Measurements from ENCODE around the gene HTR3B.

HTR3B gene

GRCh38 chr11:113875234-113876073 lies 29.1 kb upstream of the HTR3B start, which contains the start of gene USP28:
Gene USP28, minus strand, starts transcription at chr11:113875572. Its CDS starts 71 bp downstream, at chr11:113875501.
- H4K8ac ChIP-seq (ENCODE audit: low read depth, low read length), result peak within 1 kb of the TSS; percentile 94
- H2BK120ac ChIP-seq (ENCODE audit: low read depth, low read length), result peak within 1 kb of the TSS; percentile 43
- peak within 1 kb of the TSS; percentile 99 for H3K18ac ChIP-seq (ENCODE audit: low read length)
- H3K9ac ChIP-seq (ENCODE audit: low read depth, low read length, poor library complexity), result peak within 1 kb of the TSS; percentile 79
- no peaks in the 10 kb centered on the region for H3K9me3 ChIP-seq (replicated peaks in 1 of 2; ENCODE audit: control insufficient read depth in 2 of 2, insufficient read depth in 1 of 2, low read depth in 1 of 2, low read length in 2 of 2)
- H2BK5ac ChIP-seq (ENCODE audit: low read length), result no peak within 1 kb of the TSS
- no CpG with 5 or more reads among the region's 95 CpGs for WGBS, 2 donors (ENCODE audit: extremely low coverage in 2 of 2, insufficient read length in 2 of 2, insufficient replicate concordance in 1 of 2)
- peak within 1 kb of the TSS; percentile 14 for H2BK12ac ChIP-seq (ENCODE audit: low read length)
- H3K27ac ChIP-seq (replicated peaks; ENCODE audit: low read length), result peak within 1 kb of the TSS; percentile 85
- H4K91ac ChIP-seq (ENCODE audit: low read depth, low read length, poor library complexity), result peak within 1 kb of the TSS; percentile 86
- H3K27me3 ChIP-seq (ENCODE audit: control insufficient read depth in 3 of 3, insufficient read depth in 3 of 3, low read depth in 1 of 3, low read length in 3 of 3), result peaks cover 0 to 4% (median 0%) of the 10 kb centered on the region in 3 experiments
- H3K4ac ChIP-seq (ENCODE audit: low read length), result peak within 1 kb of the TSS; percentile 4
- peak within 1 kb of the TSS; percentile 59 for H3K23ac ChIP-seq (ENCODE audit: low read depth, low read length, poor library complexity)
- peak within 1 kb of the TSS; percentile 56 for H3K4me2 ChIP-seq (ENCODE audit: insufficient read depth, low read length, poor library complexity, severe bottlenecking)
- no peak within 1 kb of the TSS for H3K14ac ChIP-seq (ENCODE audit: low read length)
- H3K79me1 ChIP-seq (ENCODE audit: low read depth, low read length), result no peaks in the 10 kb centered on the region
- peak; percentile 95 for DNase-seq (ENCODE audit: low spot score)
- peak within 1 kb of the TSS; percentile 47 for H2BK15ac ChIP-seq (ENCODE audit: low read length)
- peak within 1 kb of the TSS; percentile 86 for H2AK5ac ChIP-seq (ENCODE audit: low read depth, low read length)
- peak within 1 kb of the TSS; percentile 98 for H2AFZ ChIP-seq (ENCODE audit: low read length)
- H3K36me3 ChIP-seq (replicated peaks in 1 of 2; ENCODE audit: control insufficient read depth in 2 of 2, insufficient read depth in 2 of 2, low read length in 2 of 2), result peaks cover 0 to 19% of the 10 kb centered on the region in 2 donors
- H3K4me3 ChIP-seq (ENCODE audit: low read length in 2 of 2), result peak within 1 kb of the TSS; percentile 88 to 92
- H3K4me1 ChIP-seq (ENCODE audit: control insufficient read depth in 2 of 2, insufficient read depth in 1 of 2, low read depth in 1 of 2, low read length in 2 of 2), result peaks cover 12 to 15% of the 10 kb centered on the region in 2 donors

- Histone ChIP-seq H2BK5ac (ENCODE audit: low read length) (no peak overlapping the region), H3K27me3 (ENCODE audit: control insufficient read depth in 3 of 3, insufficient read depth in 3 of 3, low read depth in 1 of 3, low read length in 3 of 3) (peaks cover 0 to 4% (median 0%) of the 10 kb centered on the region in 3 experiments), H3K4ac (ENCODE audit: low read length) (peak overlapping the region; percentile 4), H3K4me3 (ENCODE audit: low read length in 2 of 2) (peak overlapping the region; percentile 73 to 88), H2AK5ac (ENCODE audit: low read depth, low read length) (peak overlapping the region; percentile 20), H3K4me2 (ENCODE audit: insufficient read depth, low read length, poor library complexity, severe bottlenecking) (peak overlapping the region; percentile 52), H3K23ac (ENCODE audit: low read depth, low read length, poor library complexity) (no peak overlapping the region), H2BK120ac (ENCODE audit: low read depth, low read length) (no peak overlapping the region), H2BK15ac (ENCODE audit: low read length) (peak overlapping the region; percentile 47), H3K36me3 (replicated peaks in 1 of 2; ENCODE audit: control insufficient read depth in 2 of 2, insufficient read depth in 2 of 2, low read length in 2 of 2) (peaks cover 0 to 12% of the 10 kb centered on the region in 2 donors), H3K9me3 (replicated peaks in 1 of 2; ENCODE audit: control insufficient read depth in 2 of 2, insufficient read depth in 1 of 2, low read depth in 1 of 2, low read length in 2 of 2) (no peaks in the 10 kb centered on the region), H2BK12ac (ENCODE audit: low read length) (peak overlapping the region; percentile 14), H4K91ac (ENCODE audit: low read depth, low read length, poor library complexity) (peak overlapping the region; percentile 86), H3K4me1 (ENCODE audit: control insufficient read depth in 2 of 2, insufficient read depth in 1 of 2, low read depth in 1 of 2, low read length in 2 of 2) (peaks cover 9 to 12% of the 10 kb centered on the region in 2 donors), H3K79me1 (ENCODE audit: low read depth, low read length) (no peaks in the 10 kb centered on the region), H4K8ac (ENCODE audit: low read depth, low read length) (peak overlapping the region; percentile 94), H3K27ac (replicated peaks; ENCODE audit: low read length) (peak overlapping the region; percentile 85), H2AFZ (ENCODE audit: low read length) (peak overlapping the region; percentile 98), H3K18ac (ENCODE audit: low read length) (peak overlapping the region; percentile 99), H3K14ac (ENCODE audit: low read length) (no peak overlapping the region), H3K9ac (ENCODE audit: low read depth, low read length, poor library complexity) (peak overlapping the region; percentile 78)
- no peak for DNase-seq (ENCODE audit: low spot score)
- no CpG with 5 or more reads among the region's 24 CpGs for WGBS, 2 donors (ENCODE audit: extremely low coverage in 2 of 2, insufficient read length in 2 of 2, insufficient replicate concordance in 1 of 2)
Measured at GRCh38 chr11:113876074-113876797, 28.4 kb upstream of the HTR3B start.

- Histone ChIP-seq H2BK5ac (ENCODE audit: low read length) (no peak overlapping the region), H3K4ac (ENCODE audit: low read length) (no peak overlapping the region), H3K14ac (ENCODE audit: low read length) (no peak overlapping the region), H3K27me3 (ENCODE audit: control insufficient read depth in 3 of 3, insufficient read depth in 3 of 3, low read depth in 1 of 3, low read length in 3 of 3) (peaks cover 0 to 4% (median 0%) of the 10 kb centered on the region in 3 experiments), H3K4me2 (ENCODE audit: insufficient read depth, low read length, poor library complexity, severe bottlenecking) (no peak overlapping the region), H2BK120ac (ENCODE audit: low read depth, low read length) (no peak overlapping the region), H3K79me1 (ENCODE audit: low read depth, low read length) (no peaks in the 10 kb centered on the region), H3K36me3 (replicated peaks in 1 of 2; ENCODE audit: control insufficient read depth in 2 of 2, insufficient read depth in 2 of 2, low read length in 2 of 2) (peaks cover 0 to 5% of the 10 kb centered on the region in 2 donors), H3K4me3 (ENCODE audit: low read length in 2 of 2) (no peak overlapping the region), H3K9ac (ENCODE audit: low read depth, low read length, poor library complexity) (no peak overlapping the region), H2BK12ac (ENCODE audit: low read length) (no peak overlapping the region), H2AFZ (ENCODE audit: low read length) (no peak overlapping the region), H4K8ac (ENCODE audit: low read depth, low read length) (no peak overlapping the region), H3K9me3 (replicated peaks in 1 of 2; ENCODE audit: control insufficient read depth in 2 of 2, insufficient read depth in 1 of 2, low read depth in 1 of 2, low read length in 2 of 2) (no peaks in the 10 kb centered on the region), H3K18ac (ENCODE audit: low read length) (no peak overlapping the region), H2BK15ac (ENCODE audit: low read length) (no peak overlapping the region), H3K27ac (replicated peaks; ENCODE audit: low read length) (no peak overlapping the region), H3K4me1 (ENCODE audit: control insufficient read depth in 2 of 2, insufficient read depth in 1 of 2, low read depth in 1 of 2, low read length in 2 of 2) (peaks cover 4 to 12% of the 10 kb centered on the region in 2 donors), H2AK5ac (ENCODE audit: low read depth, low read length) (peak overlapping the region; percentile 20), H4K91ac (ENCODE audit: low read depth, low read length, poor library complexity) (no peak overlapping the region), H3K23ac (ENCODE audit: low read depth, low read length, poor library complexity) (no peak overlapping the region)
- WGBS, 2 donors (ENCODE audit: extremely low coverage in 2 of 2, insufficient read length in 2 of 2, insufficient replicate concordance in 1 of 2), result no CpG with 5 or more reads among the region's 8 CpGs
- no peak for DNase-seq (ENCODE audit: low spot score)
Measured at GRCh38 chr11:113876798-113877669, 27.6 kb upstream of the HTR3B start.
